ENCODE results near the gene EML2.

DNA sequence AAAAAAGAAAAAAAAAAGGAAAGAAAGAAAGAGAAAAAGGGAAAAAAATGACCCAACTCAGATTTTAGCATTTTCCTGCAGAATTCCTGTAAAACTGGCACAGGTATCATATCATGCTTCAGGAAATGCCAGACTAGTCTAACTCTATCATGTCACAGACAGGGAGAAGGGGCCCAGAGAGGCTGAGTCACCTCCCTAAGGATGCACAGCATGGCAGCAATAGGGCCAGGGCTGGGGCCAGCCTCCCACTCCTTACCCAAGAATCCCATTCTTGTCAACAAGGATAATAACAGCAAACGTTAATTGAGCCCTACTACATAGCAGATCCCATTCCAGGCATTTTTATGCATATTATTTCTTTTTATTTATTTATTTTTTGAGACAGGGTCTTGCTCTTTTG lies 45.7 kb downstream of the EML2 start:
- TF ChIP-seq, protein P1, sequence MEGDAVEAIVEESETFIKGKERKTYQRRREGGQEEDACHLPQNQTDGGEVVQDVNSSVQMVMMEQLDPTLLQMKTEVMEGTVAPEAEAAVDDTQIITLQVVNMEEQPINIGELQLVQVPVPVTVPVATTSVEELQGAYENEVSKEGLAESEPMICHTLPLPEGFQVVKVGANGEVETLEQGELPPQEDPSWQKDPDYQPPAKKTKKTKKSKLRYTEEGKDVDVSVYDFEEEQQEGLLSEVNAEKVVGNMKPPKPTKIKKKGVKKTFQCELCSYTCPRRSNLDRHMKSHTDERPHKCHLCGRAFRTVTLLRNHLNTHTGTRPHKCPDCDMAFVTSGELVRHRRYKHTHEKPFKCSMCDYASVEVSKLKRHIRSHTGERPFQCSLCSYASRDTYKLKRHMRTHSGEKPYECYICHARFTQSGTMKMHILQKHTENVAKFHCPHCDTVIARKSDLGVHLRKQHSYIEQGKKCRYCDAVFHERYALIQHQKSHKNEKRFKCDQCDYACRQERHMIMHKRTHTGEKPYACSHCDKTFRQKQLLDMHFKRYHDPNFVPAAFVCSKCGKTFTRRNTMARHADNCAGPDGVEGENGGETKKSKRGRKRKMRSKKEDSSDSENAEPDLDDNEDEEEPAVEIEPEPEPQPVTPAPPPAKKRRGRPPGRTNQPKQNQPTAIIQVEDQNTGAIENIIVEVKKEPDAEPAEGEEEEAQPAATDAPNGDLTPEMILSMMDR (IDR thresholded peaks at IDR 0.05): no peak
- TF ChIP-seq ZFX (IDR thresholded peaks at IDR 0.05; ENCODE audit: borderline replicate concordance): no peak

Measured in 22Rv1 (cell line).